NCI-H1105 (cell line): Measurements from ENCODE around the gene ITPK1.

ENCODE experiments used
- DNase-seq: peaks from one replicate; lab custom pipeline; 2025; lab: John Stamatoyannopoulos, UW

Gene ITPK1

GRCh38 chr14:92936085-92936484, 179.6 kb downstream of the ITPK1 start:
- no peak for DNase-seq

GRCh38 chr14:92935446-92935845, 180.3 kb downstream of the ITPK1 start:
- DNase-seq, result no peak

- DNase-seq, result no peak
These were observed 181.3 kb downstream of the ITPK1 start for GRCh38 chr14:92934196-92935085.

- DNase-seq, result no peak
These were observed 182.2 kb downstream of the ITPK1 start for GRCh38 chr14:92933481-92933880.

- DNase-seq, result no peak
These were observed 183.0 kb downstream of the ITPK1 start for GRCh38 chr14:92932448-92933395.

- no peak for DNase-seq
These were observed 183.9 kb downstream of the ITPK1 start for GRCh38 chr14:92931681-92932447.

- no peak for DNase-seq
These were observed 184.8 kb downstream of the ITPK1 start for GRCh38 chr14:92930737-92931602.

- DNase-seq, result no peak
These were observed 185.8 kb downstream of the ITPK1 start for GRCh38 chr14:92929689-92930608.

- no peak for DNase-seq
These were observed 186.6 kb downstream of the ITPK1 start for GRCh38 chr14:92928961-92929688.

- DNase-seq, result no peak
These were observed 187.5 kb downstream of the ITPK1 start for GRCh38 chr14:92928258-92928629.

- DNase-seq, result no peak
These were observed 188.1 kb downstream of the ITPK1 start for GRCh38 chr14:92927349-92928257.

GRCh38 chr14:92926931-92927330, 188.8 kb downstream of the ITPK1 start:
- DNase-seq, result no peak

- DNase-seq, result no peak
These were observed 189.4 kb downstream of the ITPK1 start for GRCh38 chr14:92926180-92926845.

GRCh38 chr14:92925446-92925845, 190.3 kb downstream of the ITPK1 start:
- DNase-seq, result no peak

GRCh38 chr14:92924247-92924646, 191.5 kb downstream of the ITPK1 start:
- DNase-seq, result no peak

- DNase-seq, result no peak
These were observed 192.0 kb downstream of the ITPK1 start for GRCh38 chr14:92923744-92924103.

GRCh38 chr14:92922883-92923743, 192.6 kb downstream of the ITPK1 start, which contains the start of gene CHGA:
CHGA (plus strand) TSS chr14:92923150; CDS start chr14:92923360, 210 bp downstream.
- DNase-seq, result peak; percentile 77
